H54 (cell line): Measurements from ENCODE around the gene MC1R.
"Not testable (repeated sequence)": the region's sequence is repeated elsewhere in the genome, so short reads cannot be mapped to it uniquely, and the experiment has no call there.

Experiments
- DNase-seq: peaks from one replicate; pipeline ENCODE4 v3.0.0; 2011; ENCODE audit warnings: low spot score, mixed read lengths; ENCODE audit not compliant: insufficient read length
- FAIRE-seq: peaks from 3 replicates; lab custom pipeline; 2011; peaks lifted over from hg19 to GRCh38; lab: Jason Lieb, UNC
- POLR2A ChIP-seq: IDR thresholded peaks from 2 replicates; pipeline ENCODE4 v1.6.1; 2011; ENCODE audit warnings: low read depth, mild to moderate bottlenecking, low read length

MC1R gene

DNA sequence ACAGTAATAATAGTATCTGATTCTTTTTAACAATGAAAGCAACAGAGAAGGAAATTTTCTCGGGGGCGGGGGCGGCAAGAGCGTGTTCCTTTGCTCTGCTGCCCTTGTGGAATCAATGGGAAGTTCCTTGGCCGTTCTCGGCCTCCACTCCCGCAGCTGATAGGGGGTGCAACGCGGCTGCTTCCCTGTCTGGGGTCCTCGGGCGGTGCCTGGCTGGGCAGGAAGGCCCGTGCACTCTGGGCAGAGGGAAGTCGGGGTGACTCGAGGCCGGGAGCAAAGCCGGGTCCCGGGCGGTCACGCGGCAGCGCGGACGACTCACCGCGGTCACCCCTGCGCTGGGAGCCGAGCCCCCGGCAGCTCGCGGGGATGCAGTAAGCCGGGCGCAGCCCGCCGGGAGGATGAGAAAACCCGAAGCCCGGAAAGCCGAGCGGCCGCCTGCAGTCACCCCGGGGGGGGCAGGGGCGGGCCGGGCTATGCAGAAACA, 7.0 kb downstream of the MC1R start:
- no peak for TF ChIP-seq POLR2A
- FAIRE-seq (no peak), DNase-seq (peak; percentile 54)

DNA sequence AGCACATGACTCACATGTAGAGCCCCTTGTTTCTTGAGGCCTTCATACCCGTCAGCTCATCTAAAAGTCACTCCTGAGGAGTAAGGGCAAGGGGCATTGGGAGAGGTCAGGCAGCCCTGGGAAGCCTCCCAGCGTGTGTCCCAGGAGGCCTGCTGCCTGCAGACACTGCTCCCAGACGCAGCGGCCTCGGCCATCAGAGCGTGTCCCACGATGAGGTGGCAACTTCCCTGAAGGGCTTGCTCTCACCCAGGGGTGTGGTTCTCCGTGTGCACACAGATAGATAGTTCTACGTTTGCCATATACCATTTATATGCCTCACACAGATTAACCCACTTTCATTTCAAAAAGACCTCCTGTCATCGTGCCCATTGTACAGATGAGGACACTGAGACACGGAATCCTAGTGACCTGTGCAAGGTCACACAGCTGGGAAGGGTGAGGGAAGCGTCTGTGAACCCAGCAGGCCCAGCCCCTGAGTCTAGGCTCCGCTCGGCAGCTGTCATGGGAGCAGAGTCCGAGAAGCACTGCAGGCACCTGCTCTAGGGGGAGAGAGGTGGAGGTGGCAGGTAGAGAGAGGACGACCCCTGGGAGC, 12.7 kb downstream of the MC1R start:
- DNase-seq (no peak), FAIRE-seq (no peak)
- no peak for TF ChIP-seq POLR2A

DNA sequence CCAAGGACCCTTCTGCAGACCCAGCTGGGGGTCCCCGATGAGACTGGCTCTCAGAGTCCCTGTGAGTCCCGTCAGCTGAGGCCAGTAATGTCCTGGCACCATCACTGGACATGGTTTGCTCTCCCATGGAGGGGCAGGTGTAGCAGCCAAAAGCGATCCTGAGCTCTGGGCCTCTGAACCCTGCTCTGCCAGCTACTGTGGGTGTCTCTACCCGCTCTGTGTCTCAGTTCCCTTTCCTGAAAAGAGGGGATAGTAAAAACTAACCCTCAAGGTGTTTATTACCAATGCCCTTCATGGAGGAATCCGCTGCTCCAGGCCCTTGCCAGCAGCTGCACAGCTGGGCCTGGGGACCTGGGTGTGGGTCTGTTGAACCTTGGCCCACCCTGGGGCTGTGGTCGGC, 13.3 kb downstream of the MC1R start:
- no peak for DNase-seq
- FAIRE-seq, result no peak
- TF ChIP-seq POLR2A, result no peak

DNA sequence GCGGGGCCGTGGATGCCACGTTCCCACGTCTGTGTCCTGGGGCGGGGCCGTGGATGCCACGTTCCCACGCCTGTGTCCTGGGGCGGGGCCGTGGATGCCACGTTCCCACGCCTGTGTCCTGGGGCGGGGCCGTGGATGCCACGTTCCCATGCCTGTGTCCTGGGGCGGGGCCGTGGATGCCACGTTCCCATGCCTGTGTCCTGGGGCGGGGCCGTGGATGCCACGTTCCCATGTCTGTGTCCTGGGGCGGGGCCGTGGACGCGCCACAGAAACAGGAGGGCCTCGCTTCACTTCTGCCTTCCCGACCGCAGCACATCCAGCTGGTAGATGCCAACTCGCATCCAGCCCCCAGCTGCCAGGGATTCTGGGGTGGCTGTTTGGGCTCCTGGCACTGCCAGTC, 15.4 kb downstream of the MC1R start:
- not testable (repeated sequence) for FAIRE-seq, DNase-seq

DNA sequence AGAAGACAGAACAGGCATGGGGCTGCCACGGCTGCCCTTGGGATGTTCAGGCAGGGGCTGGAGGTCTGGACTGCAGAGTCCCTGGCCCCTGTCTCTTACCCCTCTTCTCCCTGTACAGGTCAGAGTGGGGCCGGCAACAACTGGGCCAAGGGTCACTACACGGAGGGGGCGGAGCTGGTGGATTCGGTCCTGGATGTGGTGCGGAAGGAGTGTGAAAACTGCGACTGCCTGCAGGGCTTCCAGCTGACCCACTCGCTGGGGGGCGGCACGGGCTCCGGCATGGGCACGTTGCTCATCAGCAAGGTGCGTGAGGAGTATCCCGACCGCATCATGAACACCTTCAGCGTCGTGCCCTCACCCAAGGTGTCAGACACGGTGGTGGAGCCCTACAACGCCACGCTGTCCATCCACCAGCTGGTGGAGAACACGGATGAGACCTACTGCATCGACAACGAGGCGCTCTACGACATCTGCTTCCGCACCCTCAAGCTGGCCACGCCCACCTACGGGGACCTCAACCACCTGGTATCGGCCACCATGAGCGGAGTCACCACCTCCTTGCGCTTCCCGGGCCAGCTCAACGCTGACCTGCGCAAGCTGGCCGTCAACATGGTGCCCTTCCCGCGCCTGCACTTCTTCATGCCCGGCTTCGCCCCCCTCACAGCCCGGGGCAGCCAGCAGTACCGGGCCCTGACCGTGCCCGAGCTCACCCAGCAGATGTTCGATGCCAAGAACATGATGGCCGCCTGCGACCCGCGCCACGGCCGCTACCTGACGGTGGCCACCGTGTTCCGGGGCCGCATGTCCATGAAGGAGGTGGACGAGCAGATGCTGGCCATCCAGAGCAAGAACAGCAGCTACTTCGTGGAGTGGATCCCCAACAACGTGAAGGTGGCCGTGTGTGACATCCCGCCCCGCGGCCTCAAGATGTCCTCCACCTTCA, 16.2 kb downstream of the MC1R start:
- DNase-seq, result no peak
- FAIRE-seq, result no peak
- TF ChIP-seq POLR2A, result no peak

DNA sequence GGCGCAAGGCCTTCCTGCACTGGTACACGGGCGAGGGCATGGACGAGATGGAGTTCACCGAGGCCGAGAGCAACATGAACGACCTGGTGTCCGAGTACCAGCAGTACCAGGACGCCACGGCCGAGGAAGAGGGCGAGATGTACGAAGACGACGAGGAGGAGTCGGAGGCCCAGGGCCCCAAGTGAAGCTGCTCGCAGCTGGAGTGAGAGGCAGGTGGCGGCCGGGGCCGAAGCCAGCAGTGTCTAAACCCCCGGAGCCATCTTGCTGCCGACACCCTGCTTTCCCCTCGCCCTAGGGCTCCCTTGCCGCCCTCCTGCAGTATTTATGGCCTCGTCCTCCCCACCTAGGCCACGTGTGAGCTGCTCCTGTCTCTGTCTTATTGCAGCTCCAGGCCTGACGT, 17.0 kb downstream of the MC1R start:
- not testable (repeated sequence) for FAIRE-seq, DNase-seq

DNA sequence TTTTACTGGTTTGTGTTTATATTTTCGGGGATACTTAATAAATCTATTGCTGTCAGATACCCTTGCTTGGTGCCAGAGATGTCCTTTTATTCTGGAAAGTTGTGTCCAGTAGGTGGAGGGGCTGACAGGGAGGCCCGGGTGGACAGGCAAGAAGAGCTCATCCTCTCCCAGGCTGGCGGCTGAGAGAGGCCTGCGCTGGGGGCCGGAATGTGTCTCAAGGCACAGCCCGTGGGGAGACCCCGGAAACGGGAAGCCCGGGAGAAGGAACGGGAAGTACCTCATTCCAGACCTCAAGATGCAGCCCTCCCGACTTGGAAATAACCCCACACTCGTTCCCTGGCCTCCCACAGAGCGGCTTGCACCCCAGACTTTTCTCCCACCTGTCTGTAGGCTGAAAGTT, 17.4 kb downstream of the MC1R start:
- no peak for TF ChIP-seq POLR2A
- DNase-seq (no peak), FAIRE-seq (no peak)

DNA sequence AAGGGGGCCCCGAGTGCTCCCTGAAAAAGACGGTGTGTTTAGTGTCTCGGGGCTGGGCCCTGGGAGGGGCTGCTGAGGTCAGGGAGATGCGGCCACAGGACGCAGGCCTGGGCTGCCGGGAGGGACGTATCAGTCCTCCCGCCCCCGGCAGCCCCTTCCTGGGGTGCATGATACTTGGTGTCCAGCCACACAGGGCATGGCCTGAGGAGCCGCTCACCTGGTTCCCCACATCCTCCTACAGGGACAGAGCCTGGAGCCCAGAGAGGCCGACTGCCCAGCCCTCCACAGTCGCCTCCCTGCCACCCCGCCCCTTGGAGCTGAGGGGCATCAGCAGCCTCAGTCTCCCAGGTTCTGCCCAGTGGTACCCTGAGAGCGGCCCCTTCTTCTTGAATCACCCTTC, 17.8 kb downstream of the MC1R start:
- no peak for TF ChIP-seq POLR2A
- no peak for DNase-seq
- FAIRE-seq, result no peak

DNA sequence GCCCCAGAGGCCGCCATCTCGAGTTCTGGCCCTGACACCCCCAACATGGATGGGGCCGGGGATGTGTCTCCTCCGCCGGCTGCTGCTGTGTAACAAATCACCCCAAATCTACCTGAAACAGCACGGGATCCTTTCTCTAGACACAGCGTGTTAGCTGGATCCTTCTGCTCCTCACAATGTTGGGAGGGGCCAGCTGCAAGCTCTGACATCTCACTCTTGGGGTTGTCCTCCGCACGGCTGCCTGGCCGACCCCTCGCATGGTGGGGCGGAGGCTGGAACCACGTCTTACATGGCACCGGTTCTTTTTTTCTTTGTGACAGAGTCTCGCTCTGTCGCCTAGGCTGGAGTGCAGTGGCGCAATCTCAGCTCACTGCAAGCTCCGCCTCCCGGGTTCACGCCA, 18.3 kb downstream of the MC1R start:
- FAIRE-seq (no peak), DNase-seq (no peak)
- TF ChIP-seq POLR2A, result no peak

DNA sequence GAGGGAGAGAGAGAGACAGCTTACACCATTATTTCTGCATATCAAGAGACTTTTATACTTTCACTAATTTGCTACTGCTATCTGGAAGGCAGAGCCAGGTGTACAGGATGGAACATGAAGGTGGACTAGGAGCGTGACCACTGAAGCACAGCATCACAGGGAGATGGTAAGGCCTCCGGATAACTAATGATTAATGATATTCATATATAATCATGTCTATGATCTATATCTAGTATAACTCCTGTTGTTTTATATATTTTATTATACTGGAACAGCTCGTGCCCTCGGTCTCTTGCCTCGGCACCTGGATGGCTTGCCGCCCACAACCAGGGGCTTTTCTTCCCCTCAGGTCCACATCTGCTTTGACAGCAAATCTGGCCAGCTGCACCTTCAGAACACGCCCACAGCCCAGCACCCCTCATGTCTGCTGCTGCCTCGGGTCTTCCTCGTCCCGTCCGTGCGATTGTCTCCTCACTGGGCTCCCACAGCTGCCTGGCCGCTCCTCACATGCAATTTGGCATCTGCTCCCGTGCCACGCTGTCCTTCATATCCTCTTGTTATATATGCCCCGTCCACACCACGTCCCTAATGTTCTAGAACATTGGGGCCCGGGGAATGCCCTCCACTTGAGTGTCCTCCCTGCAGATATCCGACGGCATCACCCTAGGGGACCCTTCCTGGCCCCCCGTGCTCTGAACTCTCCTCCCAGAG, 19.7 kb downstream of the MC1R start:
- no peak for TF ChIP-seq POLR2A
- no peak for FAIRE-seq
- DNase-seq, result no peak

DNA sequence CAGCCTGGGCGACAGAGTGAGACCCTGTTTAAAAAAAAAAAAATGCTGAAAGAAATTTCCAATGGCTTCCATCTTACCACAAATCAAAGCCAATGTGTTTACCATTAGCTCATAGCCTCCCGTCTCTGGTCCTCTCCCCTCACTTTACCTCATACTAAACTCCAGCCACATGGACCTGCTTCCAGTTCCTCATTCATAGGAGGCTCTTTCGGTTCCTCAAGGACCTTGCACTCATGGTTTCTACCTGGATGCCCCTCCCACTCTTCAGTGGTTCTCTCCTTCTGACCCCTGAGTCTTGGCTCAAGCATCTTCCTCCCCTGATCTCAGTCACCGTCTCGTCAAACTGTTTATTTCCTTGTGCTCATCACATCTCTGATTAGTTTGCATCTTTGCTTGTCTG, 26.1 kb downstream of the MC1R start:
- DNase-seq (no peak), FAIRE-seq (no peak)
- TF ChIP-seq POLR2A, result no peak

DNA sequence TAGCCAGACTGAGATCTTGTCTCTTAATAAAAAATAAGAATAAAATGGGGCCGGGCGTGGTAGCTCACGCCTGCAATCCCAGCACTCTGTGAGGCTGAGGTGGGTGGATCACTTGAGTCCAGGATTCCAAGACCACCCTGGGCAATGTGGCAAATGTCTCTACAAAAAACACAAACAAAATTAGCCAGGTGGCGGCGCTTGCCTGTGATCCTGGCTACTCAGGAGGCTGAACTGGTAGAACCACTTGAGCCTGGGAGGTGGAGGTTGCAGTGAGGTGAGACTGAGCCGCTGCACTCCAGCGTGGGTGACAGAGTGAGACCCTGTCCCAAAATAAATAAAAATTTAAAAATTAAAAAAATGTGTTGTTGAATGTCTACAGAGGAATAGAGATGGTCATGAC, 27.0 kb downstream of the MC1R start:
- DNase-seq (no peak), FAIRE-seq (no peak)
- TF ChIP-seq POLR2A, result no peak

DNA sequence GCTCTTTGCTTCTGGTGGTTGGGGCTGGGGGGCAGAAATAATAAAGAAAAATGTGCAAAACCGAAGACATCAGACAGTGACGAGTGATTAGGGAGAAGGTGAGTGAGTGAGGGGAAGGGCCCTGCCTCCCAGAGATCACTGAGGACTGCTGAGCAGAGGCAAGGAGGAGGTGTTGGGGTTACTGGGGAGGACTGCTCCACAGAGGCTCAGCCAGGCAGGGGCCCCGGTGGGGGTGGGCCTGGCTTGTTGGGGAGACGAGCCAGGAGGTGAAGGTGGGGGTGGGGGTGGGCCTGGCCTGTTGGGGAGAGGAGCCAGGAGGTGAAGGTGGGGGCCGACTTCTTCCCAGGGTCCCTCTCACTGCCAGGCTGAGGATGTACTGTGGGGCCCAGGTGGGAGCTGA, 27.9 kb downstream of the MC1R start:
- FAIRE-seq (no peak), DNase-seq (no peak)
- no peak for TF ChIP-seq POLR2A

DNA sequence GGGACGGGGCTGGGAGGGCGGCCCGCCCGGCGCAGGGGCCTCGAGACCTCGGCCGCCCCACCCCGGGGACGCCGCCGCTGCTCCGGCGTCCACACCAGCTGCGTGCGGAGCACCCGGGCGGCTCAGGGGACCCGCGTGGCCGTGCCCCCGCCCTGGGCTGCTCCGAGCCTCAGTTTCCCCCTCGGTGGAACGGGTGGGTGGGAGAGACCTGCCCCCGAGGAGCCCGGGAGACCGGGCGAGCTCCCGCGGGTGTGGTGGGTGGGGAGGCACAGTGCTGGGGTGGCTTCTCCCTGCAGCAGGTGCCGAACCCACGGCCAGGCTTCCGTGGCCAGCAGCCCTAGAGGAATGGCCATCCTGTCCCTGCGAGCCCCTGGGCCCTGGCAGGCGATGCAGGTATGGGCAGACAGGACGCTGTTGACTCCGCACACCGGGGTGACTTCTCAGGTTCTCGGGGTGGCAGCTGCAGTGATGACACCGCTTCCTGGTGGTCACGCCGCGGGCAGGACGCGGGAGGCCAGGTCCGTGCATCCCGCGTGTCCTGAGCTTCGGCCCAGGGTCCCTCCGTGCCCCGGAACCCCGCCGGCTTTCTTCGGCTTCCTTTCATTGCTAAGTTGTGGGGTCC, 30.6 kb downstream of the MC1R start:
- no peak for DNase-seq

More for the DNA sequence above, 30.6 kb downstream of the MC1R start:
- FAIRE-seq, result no peak
- TF ChIP-seq POLR2A, result no peak
